SK-N-SH (cell line): ENCODE data around the gene NOX5. TPM values are rescaled to one million over a fixed set of nuclear protein-coding genes. Genes with fewer than 3 reads are reported as not detected.

ENCODE experiments used
- CTCF ChIA-PET: fragments of 300-600, 350-600 bp; formaldehyde crosslinking; extraction: SDS; loops from one replicate; lab custom pipeline; 2021; lab: Yijun Ruan, JAX
- POLR2A ChIA-PET: fragments of 350-600 bp; sonication (Branson Sonifier 250); formaldehyde crosslinking; extraction: SDS; loops from one replicate; lab custom pipeline; 2020; ENCODE audit warnings: antibody characterized with exemption, inconsistent platforms; lab: Yijun Ruan, JAX
- DNase-seq: peaks from one replicate; pipeline ENCODE4 v3.0.0; 2012
- H2AFZ ChIP-seq: fragments of 200-600 bp; sonication (generic); 2 replicates; pipeline ENCODE4 v1.8.1; 2016; ENCODE audit warnings: antibody characterized with exemption, mild to moderate bottlenecking, low read depth
- H3F3A ChIP-seq: fragments of 200-600 bp; sonication (generic); replicated peaks from 2 replicates; pipeline ENCODE3; 2016; ENCODE audit warnings: antibody characterized with exemption, mild to moderate bottlenecking; ENCODE audit not compliant: insufficient read depth
- H3K27ac ChIP-seq, 2 experiments: fragments of 200-500 bp in 1 of 2; fragments of 200-600 bp in 1 of 2; sonication (Bioruptor generic) in 1 of 2; sonication (generic), shearing (Covaris generic) in 1 of 2; 2 replicates each; pipeline versions ENCODE4 v1.5.1 to v1.6.1; 2014 to 2016; ENCODE audit warnings: low read depth in 2 of 2, inconsistent platforms in 1 of 2, low read length in 1 of 2, mild to moderate bottlenecking in 1 of 2, mixed read lengths in 1 of 2
- H3K27me3 ChIP-seq: fragments of 200-600 bp; sonication (generic), shearing (Covaris generic); 2 replicates; pipeline ENCODE4 v1.6.1; 2016; ENCODE audit warnings: mixed run types; ENCODE audit not compliant: insufficient read depth
- H3K36me3 ChIP-seq, 2 experiments: fragments of 200-500 bp in 1 of 2; fragments of 200-600 bp in 1 of 2; sonication (Bioruptor generic) in 1 of 2; sonication (generic) in 1 of 2; replicated peaks in 1 of 2; 2 replicates each; pipeline versions ENCODE3 to v1.5.1; 2014 to 2016; ENCODE audit warnings: low read length in 1 of 2, mild to moderate bottlenecking in 1 of 2; ENCODE audit not compliant: insufficient read depth in 2 of 2, control insufficient read depth in 1 of 2
- H3K4me1 ChIP-seq, 2 experiments: fragments of 200-500 bp in 1 of 2; fragments of 200-600 bp in 1 of 2; sonication (Bioruptor generic) in 1 of 2; sonication (generic), shearing (Covaris generic) in 1 of 2; 2 replicates each; pipeline versions ENCODE4 v1.5.1 to v1.6.1; 2014 to 2016; ENCODE audit warnings: low read depth in 1 of 2, low read length in 1 of 2, mixed run types in 1 of 2; ENCODE audit not compliant: insufficient read depth in 2 of 2, control insufficient read depth in 1 of 2
- H3K4me2 ChIP-seq: fragments of 200-600 bp; sonication (generic), shearing (Covaris generic); 2 replicates; pipeline ENCODE4 v1.6.1; 2017; ENCODE audit warnings: mixed run types
- H3K4me3 ChIP-seq, 2 experiments: fragments of 200-500 bp in 1 of 2; fragments of 200-600 bp in 1 of 2; sonication (Bioruptor generic) in 1 of 2; sonication (generic), shearing (Covaris generic) in 1 of 2; 2 replicates each; pipeline versions ENCODE4 v1.5.1 to v1.8.1; 2014 to 2016; ENCODE audit warnings: low read depth in 2 of 2, inconsistent platforms in 1 of 2, low read length in 1 of 2, mild to moderate bottlenecking in 1 of 2, mixed read lengths in 1 of 2, moderate library complexity in 1 of 2
- H3K79me2 ChIP-seq: fragments of 200-600 bp; sonication (generic); 2 replicates; pipeline ENCODE4 v1.8.1; 2017; ENCODE audit warnings: mild to moderate bottlenecking; ENCODE audit not compliant: insufficient read depth
- H3K9ac ChIP-seq: fragments of 200-600 bp; sonication (generic); 2 replicates; pipeline ENCODE4 v1.6.1; 2017; ENCODE audit warnings: mixed run types
- H3K9me2 ChIP-seq: fragments of 200-600 bp; sonication (generic); 2 replicates; pipeline ENCODE4 v1.6.1; 2017; ENCODE audit warnings: mixed run types
- H3K9me3 ChIP-seq: fragments of 200-600 bp; sonication (generic); 2 replicates; pipeline ENCODE4 v1.6.1; 2017; ENCODE audit warnings: mixed run types, mild to moderate bottlenecking, moderate library complexity
- H4K20me1 ChIP-seq: fragments of 200-600 bp; sonication (generic); 2 replicates; pipeline ENCODE4 v1.6.1; 2017; ENCODE audit warnings: mild to moderate bottlenecking, mixed run types; ENCODE audit not compliant: insufficient read depth
- CHD2 ChIP-seq: fragments of 150-350 bp; IDR thresholded peaks from 2 replicates; pipeline ENCODE4 v1.6.1; 2018; ENCODE audit warnings: low read length; ENCODE audit not compliant: partially characterized antibody
- EP300 ChIP-seq, 2 experiments: IDR thresholded peaks; 2 replicates each; pipeline versions ENCODE4 v1.4.0 to v1.6.1; 2012; ENCODE audit warnings: borderline replicate concordance in 1 of 2, low read depth in 1 of 2, low read length in 1 of 2
- FOSL2 ChIP-seq: IDR thresholded peaks from 2 replicates; pipeline ENCODE4 v1.4.0; 2012; ENCODE audit warnings: low read depth, mild to moderate bottlenecking, moderate library complexity, borderline replicate concordance
- NRF1 ChIP-seq: IDR thresholded peaks from 2 replicates; pipeline ENCODE4 v1.6.1; 2012; ENCODE audit warnings: low read depth, mild to moderate bottlenecking, low read length
- POLR2AphosphoS5 ChIP-seq: IDR thresholded peaks from 2 replicates; pipeline ENCODE4 v1.6.1; 2012; ENCODE audit warnings: low read depth, low read length
- SIN3A ChIP-seq: IDR thresholded peaks from 2 replicates; pipeline ENCODE4 v1.6.1; 2012; ENCODE audit warnings: low read depth, mild to moderate bottlenecking, low read length, moderate library complexity, borderline replicate concordance
- TAF1 ChIP-seq: IDR thresholded peaks from 2 replicates; pipeline ENCODE4 v1.6.1; 2012; ENCODE audit warnings: low read depth, mild to moderate bottlenecking, low read length, moderate library complexity, borderline replicate concordance
- TCF12 ChIP-seq: IDR thresholded peaks from 2 replicates; pipeline ENCODE4 v1.4.0; 2012
- TEAD4 ChIP-seq: IDR thresholded peaks from 2 replicates; pipeline ENCODE4 v1.4.0; 2012; ENCODE audit warnings: mild to moderate bottlenecking, borderline replicate concordance; ENCODE audit not compliant: insufficient read depth
- YY1 ChIP-seq: IDR thresholded peaks from 2 replicates; pipeline ENCODE4 v1.4.0; 2012; ENCODE audit warnings: low read depth, mild to moderate bottlenecking
- WGBS: methylation state at CpG from one replicate; pipeline ENCODE4 v1.1.6; 2017; ENCODE audit warnings: low lambda C conversion rate; 5-methylcytosine and 5-hydroxymethylcytosine counted together
- polyA plus RNA-seq, 3 experiments: library from polyadenylated mRNA; depleted of rRNA; stranded (reverse); fragments of >200 nt; gene quantifications; 2 replicates each; pipeline ENCODE4 v1.2.3, GENCODE V29; 2012
- TF ChIP-seq, protein P1 (sequence below): fragments of 200-600 bp; sonication (generic); IDR thresholded peaks from 2 replicates; pipeline ENCODE4 v1.6.1; 2017; ENCODE audit warnings: antibody characterized with exemption, mild to moderate bottlenecking, moderate library complexity
- TF ChIP-seq, protein P2 (sequence below): IDR thresholded peaks from 2 replicates; pipeline ENCODE4 v1.6.1; 2012; ENCODE audit warnings: mild to moderate bottlenecking, low read depth, low read length, moderate library complexity
- TF ChIP-seq, protein P3 (sequence below): fragments of 150-350 bp; IDR thresholded peaks from 2 replicates; pipeline ENCODE4 v1.6.1; 2016; ENCODE audit warnings: mild to moderate bottlenecking, low read depth, low read length

Gene NOX5
- polyA plus RNA-seq, 1 of the 3 experiments (the other 2 are of a cell fraction) = 0.05 TPM

- H3K79me2 ChIP-seq = no peaks in the 10 kb centered on the region
- WGBS = 48% methylated on average over 5 of the region's 5 CpGs
- TF ChIP-seq SIN3A = no peak
- TF ChIP-seq EP300 (IDR thresholded peaks at IDR 0.05; ENCODE audit: borderline replicate concordance in 1 of 2, low read depth in 1 of 2, low read length in 1 of 2) = no peak
- no peak for TF ChIP-seq TCF12
- no peak for TF ChIP-seq NRF1
- TF ChIP-seq, protein P1, sequence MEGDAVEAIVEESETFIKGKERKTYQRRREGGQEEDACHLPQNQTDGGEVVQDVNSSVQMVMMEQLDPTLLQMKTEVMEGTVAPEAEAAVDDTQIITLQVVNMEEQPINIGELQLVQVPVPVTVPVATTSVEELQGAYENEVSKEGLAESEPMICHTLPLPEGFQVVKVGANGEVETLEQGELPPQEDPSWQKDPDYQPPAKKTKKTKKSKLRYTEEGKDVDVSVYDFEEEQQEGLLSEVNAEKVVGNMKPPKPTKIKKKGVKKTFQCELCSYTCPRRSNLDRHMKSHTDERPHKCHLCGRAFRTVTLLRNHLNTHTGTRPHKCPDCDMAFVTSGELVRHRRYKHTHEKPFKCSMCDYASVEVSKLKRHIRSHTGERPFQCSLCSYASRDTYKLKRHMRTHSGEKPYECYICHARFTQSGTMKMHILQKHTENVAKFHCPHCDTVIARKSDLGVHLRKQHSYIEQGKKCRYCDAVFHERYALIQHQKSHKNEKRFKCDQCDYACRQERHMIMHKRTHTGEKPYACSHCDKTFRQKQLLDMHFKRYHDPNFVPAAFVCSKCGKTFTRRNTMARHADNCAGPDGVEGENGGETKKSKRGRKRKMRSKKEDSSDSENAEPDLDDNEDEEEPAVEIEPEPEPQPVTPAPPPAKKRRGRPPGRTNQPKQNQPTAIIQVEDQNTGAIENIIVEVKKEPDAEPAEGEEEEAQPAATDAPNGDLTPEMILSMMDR = no peak
- no peak for TF ChIP-seq YY1
- no peak for TF ChIP-seq TEAD4
- TF ChIP-seq, all 33 proteins: peak for 0
- no peak overlapping the region for H3K4me3 ChIP-seq
- no peaks in the 10 kb centered on the region for H3F3A ChIP-seq
- ChIA-PET CTCF (interaction anchor here (1.1 to 2.0 kb wide), 3 partner anchors 60 to 110 kb away, joined by 3 to 5 read pairs (median 4); no protein-coding TSS in a partner anchor), POLR2A (no interaction called here)
- H3K27ac ChIP-seq = no peak overlapping the region
- H3K36me3 ChIP-seq = no peaks in the 10 kb centered on the region
- no peak overlapping the region for H3K9ac ChIP-seq
- no peak overlapping the region for H2AFZ ChIP-seq
- no peak overlapping the region for H3K4me2 ChIP-seq
- no peaks in the 10 kb centered on the region for H4K20me1 ChIP-seq
- peaks cover 0 to 4% of the 10 kb centered on the region in 2 experiments; a peak in 1 of 4 replicates for H3K4me1 ChIP-seq
- H3K9me3 ChIP-seq = no peaks in the 10 kb centered on the region
- H3K9me2 ChIP-seq = no peaks in the 10 kb centered on the region
- peaks cover 6% of the 10 kb centered on the region; the same call in 1 of the 2 replicates for H3K27me3 ChIP-seq
- no peak for DNase-seq
Observed at GRCh38 chr15:68985361-68985891, 29.1 kb upstream of the NOX5 start.

DNA sequence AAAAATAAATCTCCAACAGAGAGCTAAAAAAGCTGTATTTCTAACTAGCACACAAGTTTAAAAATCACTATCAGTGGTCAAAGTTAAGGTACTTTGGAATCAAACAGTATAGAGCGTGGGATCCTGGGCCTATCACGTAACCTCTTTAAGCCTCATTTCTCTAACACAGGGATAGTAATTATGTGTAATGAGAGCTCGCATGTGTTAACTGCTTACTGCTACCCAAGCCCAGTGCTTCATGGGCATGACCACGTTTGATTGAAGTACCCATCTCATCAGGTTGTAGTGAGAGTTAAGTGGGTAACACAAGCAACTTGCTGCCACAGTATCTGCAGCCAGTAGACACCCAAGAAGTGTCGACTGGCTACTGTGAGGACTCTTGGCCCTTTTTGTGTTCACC lies 28.2 kb upstream of the NOX5 start:
- Histone ChIP-seq H4K20me1 (no peaks in the 10 kb centered on the region), H3K27me3 (peaks cover 6% of the 10 kb centered on the region; the same call in 1 of the 2 replicates), H2AFZ (no peak overlapping the region), H3K27ac (no peak overlapping the region), H3K4me2 (no peak overlapping the region), H3F3A (no peaks in the 10 kb centered on the region), H3K9ac (no peak overlapping the region), H3K9me2 (no peaks in the 10 kb centered on the region), H3K4me1 (peaks cover 0 to 13% of the 10 kb centered on the region in 2 experiments; a peak in 2 of 4 replicates), H3K36me3 (no peaks in the 10 kb centered on the region), H3K79me2 (no peaks in the 10 kb centered on the region), H3K9me3 (no peaks in the 10 kb centered on the region), H3K4me3 (no peak overlapping the region)
- no peak for DNase-seq
- WGBS = 53% methylated on average over 5 of the region's 5 CpGs
- CTCF ChIA-PET = interaction anchor here (1.0 to 2.0 kb wide), 4 partner anchors 9 to 111 kb away, joined by 3 to 5 read pairs (median 4); no protein-coding TSS in a partner anchor
- POLR2A ChIA-PET = no interaction called here
- TF ChIP-seq, protein P2, sequence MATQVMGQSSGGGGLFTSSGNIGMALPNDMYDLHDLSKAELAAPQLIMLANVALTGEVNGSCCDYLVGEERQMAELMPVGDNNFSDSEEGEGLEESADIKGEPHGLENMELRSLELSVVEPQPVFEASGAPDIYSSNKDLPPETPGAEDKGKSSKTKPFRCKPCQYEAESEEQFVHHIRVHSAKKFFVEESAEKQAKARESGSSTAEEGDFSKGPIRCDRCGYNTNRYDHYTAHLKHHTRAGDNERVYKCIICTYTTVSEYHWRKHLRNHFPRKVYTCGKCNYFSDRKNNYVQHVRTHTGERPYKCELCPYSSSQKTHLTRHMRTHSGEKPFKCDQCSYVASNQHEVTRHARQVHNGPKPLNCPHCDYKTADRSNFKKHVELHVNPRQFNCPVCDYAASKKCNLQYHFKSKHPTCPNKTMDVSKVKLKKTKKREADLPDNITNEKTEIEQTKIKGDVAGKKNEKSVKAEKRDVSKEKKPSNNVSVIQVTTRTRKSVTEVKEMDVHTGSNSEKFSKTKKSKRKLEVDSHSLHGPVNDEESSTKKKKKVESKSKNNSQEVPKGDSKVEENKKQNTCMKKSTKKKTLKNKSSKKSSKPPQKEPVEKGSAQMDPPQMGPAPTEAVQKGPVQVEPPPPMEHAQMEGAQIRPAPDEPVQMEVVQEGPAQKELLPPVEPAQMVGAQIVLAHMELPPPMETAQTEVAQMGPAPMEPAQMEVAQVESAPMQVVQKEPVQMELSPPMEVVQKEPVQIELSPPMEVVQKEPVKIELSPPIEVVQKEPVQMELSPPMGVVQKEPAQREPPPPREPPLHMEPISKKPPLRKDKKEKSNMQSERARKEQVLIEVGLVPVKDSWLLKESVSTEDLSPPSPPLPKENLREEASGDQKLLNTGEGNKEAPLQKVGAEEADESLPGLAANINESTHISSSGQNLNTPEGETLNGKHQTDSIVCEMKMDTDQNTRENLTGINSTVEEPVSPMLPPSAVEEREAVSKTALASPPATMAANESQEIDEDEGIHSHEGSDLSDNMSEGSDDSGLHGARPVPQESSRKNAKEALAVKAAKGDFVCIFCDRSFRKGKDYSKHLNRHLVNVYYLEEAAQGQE = no peak
- TF ChIP-seq NRF1 = no peak
- no peak for TF ChIP-seq POLR2AphosphoS5
- TF ChIP-seq CHD2 = no peak
- no peak for TF ChIP-seq SIN3A
- no peak for TF ChIP-seq TAF1
- no peak for TF ChIP-seq FOSL2
- TF ChIP-seq, protein P3, sequence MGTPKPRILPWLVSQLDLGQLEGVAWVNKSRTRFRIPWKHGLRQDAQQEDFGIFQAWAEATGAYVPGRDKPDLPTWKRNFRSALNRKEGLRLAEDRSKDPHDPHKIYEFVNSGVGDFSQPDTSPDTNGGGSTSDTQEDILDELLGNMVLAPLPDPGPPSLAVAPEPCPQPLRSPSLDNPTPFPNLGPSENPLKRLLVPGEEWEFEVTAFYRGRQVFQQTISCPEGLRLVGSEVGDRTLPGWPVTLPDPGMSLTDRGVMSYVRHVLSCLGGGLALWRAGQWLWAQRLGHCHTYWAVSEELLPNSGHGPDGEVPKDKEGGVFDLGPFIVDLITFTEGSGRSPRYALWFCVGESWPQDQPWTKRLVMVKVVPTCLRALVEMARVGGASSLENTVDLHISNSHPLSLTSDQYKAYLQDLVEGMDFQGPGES = no peak
- TF ChIP-seq, all 33 proteins: peak for 0
